Daoy (cell line): ENCODE results near the gene PBXIP1. TPM values are rescaled to one million over a fixed set of nuclear protein-coding genes. Genes with fewer than 3 reads are reported as not detected.

Experiments
- DNase-seq: peaks from one replicate; pipeline ENCODE4 v3.0.0-alpha.2; 2015; ENCODE audit warnings: low read depth
- total RNA-seq: library from RNA; depleted of rRNA; stranded (reverse); fragments of >200 nt; shearing (Covaris generic); gene quantifications from 2 replicates; pipeline ENCODE4 v1.2.3, GENCODE V29; 2014; rRNA removed

Gene PBXIP1
- total RNA-seq, 1 experiment from 2014 or later: 10.9 TPM

DNA sequence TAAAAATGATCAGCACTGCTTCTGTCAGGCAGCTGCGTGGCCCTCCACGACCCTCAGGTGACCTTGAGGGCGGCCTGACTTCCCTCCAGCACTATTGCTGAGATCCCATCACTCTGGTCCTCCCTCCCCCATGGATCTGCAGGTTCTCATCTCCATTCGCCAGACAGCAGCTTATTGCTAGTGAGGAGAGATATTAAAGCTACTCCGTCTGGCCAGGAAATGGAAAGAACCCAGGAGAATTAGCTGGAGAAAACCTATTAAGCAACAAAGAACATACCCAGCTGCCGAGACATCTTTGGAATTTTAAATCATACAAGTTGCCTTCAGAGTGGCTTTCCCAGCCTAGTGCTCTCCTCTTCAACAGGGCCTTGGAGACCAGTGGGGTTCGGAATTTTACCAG lies 60.1 kb downstream of the PBXIP1 start:
- no peak for DNase-seq

Other genes starting within 250 kb of the PBXIP1 start
- gene KCNN3, start 85.8 kb downstream of the PBXIP1 start, total RNA-seq: 9.1 and 16.8 TPM in 2 replicates
- gene PMVK, start 19.4 kb downstream of the PBXIP1 start, total RNA-seq: 3.8 and 5.7 TPM in 2 replicates
- 21.8 and 24.3 TPM in 2 replicates for gene PYGO2, start 5.7 kb upstream of the PBXIP1 start, total RNA-seq
- 112 and 126 TPM in 2 replicates for gene SHC1, start 14.6 kb upstream of the PBXIP1 start, total RNA-seq
- 362 and 379 TPM in 2 replicates for gene CKS1B, start 18.6 kb upstream of the PBXIP1 start, total RNA-seq
- gene FLAD1, start 27.2 kb upstream of the PBXIP1 start, total RNA-seq: 48.1 and 51.2 TPM in 2 replicates
- not detected in 2 replicates for gene LENEP, start 37.5 kb upstream of the PBXIP1 start, total RNA-seq
- gene ZBTB7B, start 46.7 kb upstream of the PBXIP1 start, total RNA-seq: 11.7 and 14.8 TPM in 2 replicates
- gene DCST2, start 77.7 kb upstream of the PBXIP1 start, total RNA-seq: not detected in 2 replicates
- gene DCST1, start 77.7 kb upstream of the PBXIP1 start, total RNA-seq: not detected in 2 replicates
- gene ADAM15, start 95.2 kb upstream of the PBXIP1 start, total RNA-seq: 44.5 and 46.2 TPM in 2 replicates
- 10.6 and 16.7 TPM in 2 replicates for gene EFNA4, start 107.6 kb upstream of the PBXIP1 start, total RNA-seq
- gene EFNA3, start 122.7 kb upstream of the PBXIP1 start, total RNA-seq: 1.1 and 2.4 TPM in 2 replicates
- 24.6 and 34.5 TPM in 2 replicates for gene EFNA1, start 171.8 kb upstream of the PBXIP1 start, total RNA-seq
- gene SLC50A1, start 179.8 kb upstream of the PBXIP1 start, total RNA-seq: 14.9 and 28.7 TPM in 2 replicates
- 5.0 and 66.4 TPM in 2 replicates for gene DPM3, start 184.4 kb upstream of the PBXIP1 start, total RNA-seq
- gene KRTCAP2, start 217.2 kb upstream of the PBXIP1 start, total RNA-seq: 123 and 131 TPM in 2 replicates
- gene TRIM46, start 217.8 kb upstream of the PBXIP1 start, total RNA-seq: 0.63 and 1.9 TPM in 2 replicates